Forelimb muscle (tissue), 1 donor: ENCODE results near the gene PACS1. TPM values are rescaled to one million over a fixed set of nuclear protein-coding genes. Genes with fewer than 3 reads are reported as not detected.
"Not testable (repeated sequence)": the region's sequence is repeated elsewhere in the genome, so short reads cannot be mapped to it uniquely, and the experiment has no call there.

ENCODE experiments used
- DNase-seq: peaks from one replicate; pipeline ENCODE4 v3.0.0-alpha.2; 2013; ENCODE audit warnings: low read depth
- polyA plus RNA-seq: library from polyadenylated mRNA; unstranded; fragments of 120-200 nt; gene quantifications from one replicate; pipeline ENCODE4 v1.2.1, GENCODE V29; 2013; ENCODE audit not compliant: insufficient read length

Gene PACS1
- polyA plus RNA-seq, 1 donor, result 28.3 TPM

GRCh38 chr11:66275984-66276612 lies 206.0 kb downstream of the PACS1 start:
- no peak for DNase-seq

GRCh38 chr11:66276619-66277018 lies 206.5 kb downstream of the PACS1 start:
- DNase-seq, result not testable (repeated sequence)

GRCh38 chr11:66277064-66277463 lies 207.0 kb downstream of the PACS1 start:
- DNase-seq, result not testable (repeated sequence)

- no peak for DNase-seq
These were observed 207.6 kb downstream of the PACS1 start, which contains the start of gene CNIH2 for GRCh38 chr11:66277471-66278362. Gene CNIH2 (plus strand): TSS chr11:66278175. CDS start chr11:66278457, 282 bp downstream.

- DNase-seq, result no peak
These were observed 208.5 kb downstream of the PACS1 start for GRCh38 chr11:66278363-66279091.

GRCh38 chr11:66279092-66279734 lies 209.1 kb downstream of the PACS1 start:
- no peak for DNase-seq

GRCh38 chr11:66280428-66280827 lies 210.4 kb downstream of the PACS1 start:
- no peak for DNase-seq

GRCh38 chr11:66281001-66281400 lies 210.9 kb downstream of the PACS1 start:
- DNase-seq, result no peak

GRCh38 chr11:66281776-66282467 lies 211.8 kb downstream of the PACS1 start:
- DNase-seq, result no peak

GRCh38 chr11:66282468-66283455 lies 212.7 kb downstream of the PACS1 start:
- peak; percentile 76 for DNase-seq

- no peak for DNase-seq
These were observed 213.5 kb downstream of the PACS1 start for GRCh38 chr11:66283461-66284105.

GRCh38 chr11:66284526-66285078 lies 214.5 kb downstream of the PACS1 start:
- no peak for DNase-seq

- DNase-seq, result no peak
These were observed 215.3 kb downstream of the PACS1 start for GRCh38 chr11:66285250-66285947.

- no peak for DNase-seq
These were observed 216.6 kb downstream of the PACS1 start for GRCh38 chr11:66286699-66287098.

- DNase-seq, result no peak
These were observed 217.3 kb downstream of the PACS1 start for GRCh38 chr11:66287211-66287888.

- no peak for DNase-seq
These were observed 218.0 kb downstream of the PACS1 start for GRCh38 chr11:66287889-66288670.
